HG02840 (cell line): ENCODE measurements around the gene ABHD12.

ENCODE experiments used
- ATAC-seq: cut with Tn5 transposase; IDR thresholded peaks from one replicate; pipeline ENCODE4 v1.9.1; 2021; ENCODE audit warnings: mild to moderate bottlenecking, moderate library complexity, moderate number of reproducible peaks; ENCODE audit not compliant: unreplicated experiment, low FRiP score

Gene ABHD12

GRCh38 chr20:25280574-25281535, 109.8 kb downstream of the ABHD12 start:
- ATAC-seq: no peak

- ATAC-seq: no peak
Observed at GRCh38 chr20:25280051-25280573, 110.5 kb downstream of the ABHD12 start.

- ATAC-seq: no peak
Observed at GRCh38 chr20:25279403-25279802, 111.2 kb downstream of the ABHD12 start.

- no peak for ATAC-seq
Observed at GRCh38 chr20:25278636-25279361, 111.8 kb downstream of the ABHD12 start.

GRCh38 chr20:25277941-25278521, 112.6 kb downstream of the ABHD12 start:
- ATAC-seq: no peak

- no peak for ATAC-seq
Observed at GRCh38 chr20:25277051-25277801, 113.4 kb downstream of the ABHD12 start.

GRCh38 chr20:25276533-25277050, 114.0 kb downstream of the ABHD12 start:
- no peak for ATAC-seq

- no peak for ATAC-seq
Observed at GRCh38 chr20:25275813-25276532, 114.7 kb downstream of the ABHD12 start.

GRCh38 chr20:25274891-25275812, 115.5 kb downstream of the ABHD12 start:
- no peak for ATAC-seq

GRCh38 chr20:25274481-25274880, 116.2 kb downstream of the ABHD12 start:
- ATAC-seq: no peak

- no peak for ATAC-seq
Observed at GRCh38 chr20:25273541-25274358, 116.9 kb downstream of the ABHD12 start.

- no peak for ATAC-seq
Observed at GRCh38 chr20:25273046-25273445, 117.6 kb downstream of the ABHD12 start.

- no peak for ATAC-seq
Observed at GRCh38 chr20:25272223-25273000, 118.2 kb downstream of the ABHD12 start.

- no peak for ATAC-seq
Observed at GRCh38 chr20:25271486-25272222, 119.0 kb downstream of the ABHD12 start.

GRCh38 chr20:25270829-25271251, 119.8 kb downstream of the ABHD12 start:
- no peak for ATAC-seq

- ATAC-seq: no peak
Observed at GRCh38 chr20:25269833-25270170, 120.8 kb downstream of the ABHD12 start.
